Activated naive CD8-positive, alpha-beta T cell treated with anti-CD3 and anti-CD28 coated beads, Interleukin-2, amount 50 U/mL, for 24 hours (primary cell): ENCODE data around the gene OR4E2.
"Not testable (repeated sequence)": the region's sequence is repeated elsewhere in the genome, so short reads cannot be mapped to it uniquely, and the experiment has no call there.

Experiments used
- ATAC-seq: fragments of 150-1000 bp; cut with Tn5 transposase; one replicate; pipeline ENCODE4 v1.10.0; 2021
- DNase-seq: peaks from one replicate; pipeline ENCODE4 v3.0.0; 2021
- H3K27ac Mint-ChIP-seq: one replicate; pipeline ENCODE4 v1.8.0; 2021; ENCODE audit warnings: mild to moderate bottlenecking, mixed read lengths
- H3K27me3 Mint-ChIP-seq: one replicate; pipeline ENCODE4 v1.8.0; 2021; ENCODE audit warnings: mixed read lengths
- H3K36me3 Mint-ChIP-seq: one replicate; pipeline ENCODE4 v1.8.0; 2021; ENCODE audit warnings: low read depth, mixed read lengths
- H3K4me1 Mint-ChIP-seq: one replicate; pipeline ENCODE4 v1.8.0; 2021; ENCODE audit warnings: mixed read lengths
- H3K4me3 Mint-ChIP-seq: one replicate; pipeline ENCODE4 v1.8.0; 2021; ENCODE audit warnings: mild to moderate bottlenecking, moderate library complexity, mixed read lengths
- H3K9me3 Mint-ChIP-seq: one replicate; pipeline ENCODE4 v1.8.0; 2021; ENCODE audit warnings: mixed read lengths

Gene OR4E2

GRCh38 chr14:21669284-21669683 lies 15.6 kb downstream of the OR4E2 start:
- H3K36me3 Mint-ChIP-seq, result no peaks in the 10 kb centered on the region
- ATAC-seq, result no peak
- no peak for DNase-seq
- H3K27me3 Mint-ChIP-seq, result peaks cover 17% of the 10 kb centered on the region
- H3K4me1 Mint-ChIP-seq, result no peaks in the 10 kb centered on the region
- no peak overlapping the region for H3K4me3 Mint-ChIP-seq
- H3K27ac Mint-ChIP-seq, result no peak overlapping the region
- H3K9me3 Mint-ChIP-seq, result no peaks in the 10 kb centered on the region

- no peaks in the 10 kb centered on the region for H3K4me1 Mint-ChIP-seq
- no peak for DNase-seq
- peaks cover 13% of the 10 kb centered on the region for H3K27me3 Mint-ChIP-seq
Measured at GRCh38 chr14:21671371-21671770, 17.7 kb downstream of the OR4E2 start.

GRCh38 chr14:21672116-21672515 lies 18.5 kb downstream of the OR4E2 start:
- Mint-ChIP-seq H3K4me3 (no peak overlapping the region), H3K9me3 (peaks cover 4% of the 10 kb centered on the region), H3K27ac (no peak overlapping the region), H3K4me1 (no peaks in the 10 kb centered on the region), H3K36me3 (peaks cover 1% of the 10 kb centered on the region), H3K27me3 (peaks cover 13% of the 10 kb centered on the region)
- ATAC-seq (no peak), DNase-seq (no peak)

More at GRCh38 chr14:21671371-21671770, 17.7 kb downstream of the OR4E2 start:
- no peak for ATAC-seq
- H3K9me3 Mint-ChIP-seq, result peaks cover 4% of the 10 kb centered on the region
- peaks cover 1% of the 10 kb centered on the region for H3K36me3 Mint-ChIP-seq
- no peak overlapping the region for H3K27ac Mint-ChIP-seq
- H3K4me3 Mint-ChIP-seq, result no peak overlapping the region

GRCh38 chr14:21673718-21674117 lies 20.1 kb downstream of the OR4E2 start, which contains the start of gene OR4E1:
Gene OR4E1 (minus strand): TSS chr14:21673818. CDS start chr14:21670935, 2,883 bp downstream.
- Mint-ChIP-seq H3K27ac (no peak within 1 kb of the TSS), H3K9me3 (peaks cover 4% of the 10 kb centered on the region), H3K27me3 (peaks cover 17% of the 10 kb centered on the region), H3K36me3 (peaks cover 1% of the 10 kb centered on the region), H3K4me1 (no peaks in the 10 kb centered on the region), H3K4me3 (no peak within 1 kb of the TSS)
- DNase-seq (no peak), ATAC-seq (no peak)

GRCh38 chr14:21675566-21675965 lies 21.9 kb downstream of the OR4E2 start:
- H3K9me3 Mint-ChIP-seq, result peaks cover 4% of the 10 kb centered on the region
- H3K4me3 Mint-ChIP-seq, result no peak overlapping the region
- H3K27ac Mint-ChIP-seq, result no peak overlapping the region
- no peaks in the 10 kb centered on the region for H3K4me1 Mint-ChIP-seq
- H3K36me3 Mint-ChIP-seq, result peaks cover 1% of the 10 kb centered on the region
- ATAC-seq (no peak), DNase-seq (no peak)
- H3K27me3 Mint-ChIP-seq, result peaks cover 14% of the 10 kb centered on the region

- Mint-ChIP-seq H3K4me3 (no peak overlapping the region), H3K27ac (no peak overlapping the region), H3K4me1 (no peaks in the 10 kb centered on the region), H3K36me3 (no peaks in the 10 kb centered on the region), H3K9me3 (peaks cover 4% of the 10 kb centered on the region), H3K27me3 (peaks cover 14% of the 10 kb centered on the region)
- no peak for DNase-seq
- ATAC-seq, result no peak
Measured at GRCh38 chr14:21680072-21680471, 26.4 kb downstream of the OR4E2 start.

- no peak for DNase-seq
- Mint-ChIP-seq H3K27me3 (peaks cover 36% of the 10 kb centered on the region), H3K4me3 (no peak overlapping the region), H3K27ac (no peak overlapping the region), H3K9me3 (no peaks in the 10 kb centered on the region), H3K36me3 (no peaks in the 10 kb centered on the region), H3K4me1 (no peaks in the 10 kb centered on the region)
- no peak for ATAC-seq
Measured at GRCh38 chr14:21686468-21686867, 32.8 kb downstream of the OR4E2 start.

GRCh38 chr14:21694425-21694824 lies 40.8 kb downstream of the OR4E2 start:
- Mint-ChIP-seq H3K36me3 (no peaks in the 10 kb centered on the region), H3K4me3 (no peak overlapping the region), H3K27me3 (peaks cover 27% of the 10 kb centered on the region), H3K4me1 (no peaks in the 10 kb centered on the region), H3K9me3 (no peaks in the 10 kb centered on the region), H3K27ac (no peak overlapping the region)
- DNase-seq (no peak), ATAC-seq (no peak)

- DNase-seq, H3K4me1 Mint-ChIP-seq: not testable (repeated sequence)
Measured at GRCh38 chr14:21697662-21698061, 44.0 kb downstream of the OR4E2 start.

GRCh38 chr14:21698538-21698937 lies 44.9 kb downstream of the OR4E2 start:
- H3K27me3 Mint-ChIP-seq, result peaks cover 12% of the 10 kb centered on the region
- H3K9me3 Mint-ChIP-seq, H3K36me3 Mint-ChIP-seq, ATAC-seq, H3K4me1 Mint-ChIP-seq, H3K27ac Mint-ChIP-seq, H3K4me3 Mint-ChIP-seq, DNase-seq: not testable (repeated sequence)

More at GRCh38 chr14:21697662-21698061, 44.0 kb downstream of the OR4E2 start:
- ATAC-seq, H3K4me3 Mint-ChIP-seq, H3K36me3 Mint-ChIP-seq, H3K27ac Mint-ChIP-seq, H3K9me3 Mint-ChIP-seq: not testable (repeated sequence)
- H3K27me3 Mint-ChIP-seq, result peaks cover 14% of the 10 kb centered on the region

- Mint-ChIP-seq H3K27me3 (peaks cover 7% of the 10 kb centered on the region), H3K4me1 (peaks cover 14% of the 10 kb centered on the region), H3K27ac (no peak overlapping the region), H3K4me3 (no peak overlapping the region), H3K36me3 (no peaks in the 10 kb centered on the region), H3K9me3 (no peaks in the 10 kb centered on the region)
- no peak for DNase-seq
- ATAC-seq, result no peak
Measured at GRCh38 chr14:21699551-21699950, 45.9 kb downstream of the OR4E2 start.

GRCh38 chr14:21702316-21702715 lies 48.7 kb downstream of the OR4E2 start:
- ATAC-seq, result no peak
- Mint-ChIP-seq H3K4me1 (peaks cover 21% of the 10 kb centered on the region), H3K4me3 (no peak overlapping the region), H3K36me3 (no peaks in the 10 kb centered on the region), H3K27ac (no peak overlapping the region), H3K9me3 (no peaks in the 10 kb centered on the region), H3K27me3 (peaks cover 8% of the 10 kb centered on the region)
- no peak for DNase-seq

GRCh38 chr14:21703357-21704326 lies 50.0 kb downstream of the OR4E2 start:
- Mint-ChIP-seq H3K27ac (no peak overlapping the region), H3K4me3 (no peak overlapping the region), H3K4me1 (peaks cover 21% of the 10 kb centered on the region), H3K36me3 (no peaks in the 10 kb centered on the region), H3K9me3 (no peaks in the 10 kb centered on the region), H3K27me3 (peaks cover 10% of the 10 kb centered on the region)
- peak; percentile 98 for ATAC-seq
- DNase-seq, result no peak

- no peak overlapping the region for H3K4me3 Mint-ChIP-seq
- H3K9me3 Mint-ChIP-seq, result no peaks in the 10 kb centered on the region
- H3K36me3 Mint-ChIP-seq, result no peaks in the 10 kb centered on the region
- no peak overlapping the region for H3K27ac Mint-ChIP-seq
- peaks cover 9% of the 10 kb centered on the region for H3K27me3 Mint-ChIP-seq
- peak; percentile 27 for ATAC-seq
- no peak for DNase-seq
- peaks cover 21% of the 10 kb centered on the region for H3K4me1 Mint-ChIP-seq
Measured at GRCh38 chr14:21704338-21704737, 50.7 kb downstream of the OR4E2 start.

- Mint-ChIP-seq H3K4me3 (peak overlapping the region; percentile 65), H3K27ac (peak overlapping the region; percentile 10), H3K9me3 (no peaks in the 10 kb centered on the region), H3K36me3 (no peaks in the 10 kb centered on the region), H3K4me1 (peaks cover 4% of the 10 kb centered on the region), H3K27me3 (peaks cover 14% of the 10 kb centered on the region)
- DNase-seq (no peak), ATAC-seq (no peak)
Measured at GRCh38 chr14:21711360-21711961, 57.8 kb downstream of the OR4E2 start.
